Mammary epithelial cell (primary cell): ENCODE results near the gene CCL14.

Experiments
- EZH2 ChIP-seq: IDR thresholded peaks from 2 replicates; pipeline ENCODE4 v1.6.1; 2012; ENCODE audit warnings: low read length, inconsistent platforms, borderline replicate concordance
- TF ChIP-seq, protein P1 (sequence below), 2 donors: IDR thresholded peaks in 1 of 2; conservative IDR thresholded peaks in 1 of 2; 2 replicates each; pipeline ENCODE4 v1.5.1; 2011 to 2012; ENCODE audit warnings: inconsistent platforms in 2 of 2, low read length in 2 of 2, mild to moderate bottlenecking in 2 of 2, control low read depth in 1 of 2, low read depth in 1 of 2; ENCODE audit not compliant: insufficient read depth in 1 of 2; ENCODE audit errors: extremely low read depth in 1 of 2

DNA sequence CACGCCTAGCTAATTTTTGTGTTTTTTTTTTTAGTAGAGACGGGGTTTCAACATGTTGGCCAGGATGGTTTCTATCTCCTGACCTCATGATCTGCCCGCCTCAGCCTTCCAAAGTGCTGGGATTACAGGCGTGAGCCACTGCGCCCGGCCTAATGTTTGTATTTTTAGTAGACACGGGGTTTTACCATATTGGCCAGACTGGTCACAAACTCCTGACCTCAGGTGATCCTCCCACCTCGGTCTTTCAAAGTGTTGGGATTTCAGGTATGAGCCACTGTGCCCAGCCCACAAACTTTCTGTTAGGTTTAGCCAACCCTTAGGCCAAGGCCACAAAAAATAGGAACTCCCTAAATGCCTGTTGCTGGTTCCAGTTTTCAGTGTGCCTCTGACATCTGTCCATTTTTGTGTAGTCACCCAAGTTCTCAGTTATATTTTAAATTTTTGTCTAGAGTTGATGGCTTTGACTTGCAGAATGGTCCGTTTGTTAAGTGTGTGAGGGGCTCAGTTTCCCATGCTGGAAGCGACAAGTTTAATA lies 17.9 kb downstream of the CCL14 start:
- TF ChIP-seq, protein P1, sequence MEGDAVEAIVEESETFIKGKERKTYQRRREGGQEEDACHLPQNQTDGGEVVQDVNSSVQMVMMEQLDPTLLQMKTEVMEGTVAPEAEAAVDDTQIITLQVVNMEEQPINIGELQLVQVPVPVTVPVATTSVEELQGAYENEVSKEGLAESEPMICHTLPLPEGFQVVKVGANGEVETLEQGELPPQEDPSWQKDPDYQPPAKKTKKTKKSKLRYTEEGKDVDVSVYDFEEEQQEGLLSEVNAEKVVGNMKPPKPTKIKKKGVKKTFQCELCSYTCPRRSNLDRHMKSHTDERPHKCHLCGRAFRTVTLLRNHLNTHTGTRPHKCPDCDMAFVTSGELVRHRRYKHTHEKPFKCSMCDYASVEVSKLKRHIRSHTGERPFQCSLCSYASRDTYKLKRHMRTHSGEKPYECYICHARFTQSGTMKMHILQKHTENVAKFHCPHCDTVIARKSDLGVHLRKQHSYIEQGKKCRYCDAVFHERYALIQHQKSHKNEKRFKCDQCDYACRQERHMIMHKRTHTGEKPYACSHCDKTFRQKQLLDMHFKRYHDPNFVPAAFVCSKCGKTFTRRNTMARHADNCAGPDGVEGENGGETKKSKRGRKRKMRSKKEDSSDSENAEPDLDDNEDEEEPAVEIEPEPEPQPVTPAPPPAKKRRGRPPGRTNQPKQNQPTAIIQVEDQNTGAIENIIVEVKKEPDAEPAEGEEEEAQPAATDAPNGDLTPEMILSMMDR (conservative IDR thresholded peaks at IDR 0.05 in 1 of 2, IDR thresholded peaks at IDR 0.05 in 1 of 2; ENCODE audit: extremely low read depth in 1 of 2, insufficient read depth in 1 of 2, low read depth in 1 of 2, low read length in 2 of 2): no peak
- TF ChIP-seq EZH2: no peak
